Measurements from ENCODE around the gene LAD1. TPM values are rescaled to one million over a fixed set of nuclear protein-coding genes. Genes with fewer than 3 reads are reported as not detected.
A peak's percentile ranks its signal among the peaks of the same experiment; 100 is the strongest.

LAD1 gene
- polyA plus RNA-seq, 3 donors: not detected

DNA sequence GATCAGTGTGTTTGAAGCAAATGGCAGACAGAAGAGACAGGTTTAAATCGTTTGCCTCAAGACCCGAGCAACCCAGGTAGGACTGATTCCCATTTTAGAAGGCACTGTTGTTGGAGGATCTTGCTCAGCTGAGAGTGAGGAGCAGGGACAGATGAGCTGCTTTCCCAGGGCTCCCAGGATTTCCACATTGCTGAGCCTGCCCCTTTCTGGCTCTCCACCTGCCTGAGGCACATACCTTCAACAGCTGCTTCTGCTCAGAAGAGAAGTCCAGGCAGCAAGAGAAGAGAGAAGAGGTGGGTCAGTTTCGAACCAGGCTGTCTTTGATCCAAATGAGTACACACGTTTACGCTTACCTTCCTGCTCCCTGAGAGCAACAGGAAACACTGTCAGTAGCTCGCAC, 27.3 kb downstream of the LAD1 start:
- Mint-ChIP-seq H3K36me3 (no peaks in the 10 kb centered on the region), H3K27ac (no peak overlapping the region), H3K27me3 (ENCODE audit: low read depth in 3 of 3) (peaks cover 9 to 26% (median 16%) of the 10 kb centered on the region in 3 donors), H3K4me3 (no peak overlapping the region), H3K4me1 (no peaks in the 10 kb centered on the region), H3K9me3 (no peaks in the 10 kb centered on the region)
- Histone ChIP-seq H3K9ac (ENCODE audit: insufficient read depth, low read length, poor library complexity, severe bottlenecking) (no peak overlapping the region), H3K4me2 (replicated peaks; ENCODE audit: extremely low read depth, low read length, poor library complexity, severe bottlenecking) (no peak overlapping the region), H3K27me3 (ENCODE audit: control insufficient read depth in 2 of 2, insufficient read depth in 2 of 2, low read length in 2 of 2) (peaks cover 0 to 5% of the 10 kb centered on the region in 2 donors), H3K27ac (ENCODE audit: low read depth in 1 of 2, low read length in 2 of 2) (no peak overlapping the region), H3K4me3 (replicated peaks in 1 of 3; ENCODE audit: low read depth in 2 of 3, low read length in 3 of 3) (no peak overlapping the region), H3K4me1 (ENCODE audit: control insufficient read depth in 1 of 2, insufficient read depth in 2 of 2, low read length in 2 of 2) (no peaks in the 10 kb centered on the region), H4K20me1 (ENCODE audit: insufficient read depth, low read length) (no peaks in the 10 kb centered on the region), H3K79me2 (ENCODE audit: insufficient read depth, low read length) (no peaks in the 10 kb centered on the region), H3K9me3 (replicated peaks in 1 of 2; ENCODE audit: control insufficient read depth in 1 of 2, insufficient read depth in 1 of 2, low read length in 2 of 2) (no peaks in the 10 kb centered on the region), H2AFZ (ENCODE audit: insufficient read depth, low read depth, low read length, poor library complexity, severe bottlenecking) (no peak overlapping the region), H3K36me3 (replicated peaks in 1 of 2; ENCODE audit: control insufficient read depth in 1 of 2, insufficient read depth in 2 of 2, low read length in 2 of 2) (no peaks in the 10 kb centered on the region)
- intact Hi-C loops (cut with micrococcal nuclease): no loop called here
- TF ChIP-seq, protein P1, sequence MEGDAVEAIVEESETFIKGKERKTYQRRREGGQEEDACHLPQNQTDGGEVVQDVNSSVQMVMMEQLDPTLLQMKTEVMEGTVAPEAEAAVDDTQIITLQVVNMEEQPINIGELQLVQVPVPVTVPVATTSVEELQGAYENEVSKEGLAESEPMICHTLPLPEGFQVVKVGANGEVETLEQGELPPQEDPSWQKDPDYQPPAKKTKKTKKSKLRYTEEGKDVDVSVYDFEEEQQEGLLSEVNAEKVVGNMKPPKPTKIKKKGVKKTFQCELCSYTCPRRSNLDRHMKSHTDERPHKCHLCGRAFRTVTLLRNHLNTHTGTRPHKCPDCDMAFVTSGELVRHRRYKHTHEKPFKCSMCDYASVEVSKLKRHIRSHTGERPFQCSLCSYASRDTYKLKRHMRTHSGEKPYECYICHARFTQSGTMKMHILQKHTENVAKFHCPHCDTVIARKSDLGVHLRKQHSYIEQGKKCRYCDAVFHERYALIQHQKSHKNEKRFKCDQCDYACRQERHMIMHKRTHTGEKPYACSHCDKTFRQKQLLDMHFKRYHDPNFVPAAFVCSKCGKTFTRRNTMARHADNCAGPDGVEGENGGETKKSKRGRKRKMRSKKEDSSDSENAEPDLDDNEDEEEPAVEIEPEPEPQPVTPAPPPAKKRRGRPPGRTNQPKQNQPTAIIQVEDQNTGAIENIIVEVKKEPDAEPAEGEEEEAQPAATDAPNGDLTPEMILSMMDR (IDR thresholded peaks at IDR 0.05): no peak
- DNase-seq: no peak
- WGBS (ENCODE audit: insufficient coverage): 82% methylated on average over 5 of the region's 6 CpGs

DNA sequence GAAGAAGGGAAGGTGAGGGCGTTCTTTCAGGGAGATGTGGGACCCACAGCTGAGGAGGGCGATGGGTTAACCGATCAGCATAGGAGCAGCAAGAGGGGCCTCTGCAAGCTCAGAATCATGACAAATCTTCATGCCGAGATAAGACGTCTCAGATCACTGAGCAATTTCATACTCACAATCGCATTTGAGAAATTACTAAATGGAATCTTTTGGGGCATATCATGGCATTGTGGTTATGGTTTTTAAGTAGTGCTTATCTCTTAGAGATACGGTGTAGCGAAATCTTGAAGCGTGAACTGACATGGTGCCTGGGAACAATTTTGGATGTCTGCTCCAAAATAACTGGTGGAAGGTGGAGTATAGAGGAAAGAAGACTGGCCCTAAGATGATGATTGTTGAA, 27.8 kb downstream of the LAD1 start:
- TF ChIP-seq, protein P1 (IDR thresholded peaks at IDR 0.05): no peak
- Mint-ChIP-seq H3K4me1 (no peaks in the 10 kb centered on the region), H3K36me3 (no peaks in the 10 kb centered on the region), H3K9me3 (no peaks in the 10 kb centered on the region), H3K27me3 (ENCODE audit: low read depth in 3 of 3) (peaks cover 8 to 26% (median 20%) of the 10 kb centered on the region in 3 donors), H3K4me3 (no peak overlapping the region), H3K27ac (peak overlapping the region in 1 of 7 donors; percentile 25)
- 85% methylated on average over 6 of the region's 9 CpGs for WGBS (ENCODE audit: insufficient coverage)
- H3K4me2 ChIP-seq (replicated peaks; ENCODE audit: extremely low read depth, low read length, poor library complexity, severe bottlenecking): no peak overlapping the region
- H4K20me1 ChIP-seq (ENCODE audit: insufficient read depth, low read length): no peaks in the 10 kb centered on the region
- no peak overlapping the region for H2AFZ ChIP-seq (ENCODE audit: insufficient read depth, low read depth, low read length, poor library complexity, severe bottlenecking)
- no peaks in the 10 kb centered on the region for H3K4me1 ChIP-seq (ENCODE audit: control insufficient read depth in 1 of 2, insufficient read depth in 2 of 2, low read length in 2 of 2)
- H3K9ac ChIP-seq (ENCODE audit: insufficient read depth, low read length, poor library complexity, severe bottlenecking): no peak overlapping the region
- no peak overlapping the region for H3K27ac ChIP-seq (ENCODE audit: low read depth in 1 of 2, low read length in 2 of 2)
- H3K27me3 ChIP-seq (ENCODE audit: control insufficient read depth in 2 of 2, insufficient read depth in 2 of 2, low read length in 2 of 2): peaks cover 0 to 1% of the 10 kb centered on the region in 2 donors
- H3K9me3 ChIP-seq (replicated peaks in 1 of 2; ENCODE audit: control insufficient read depth in 1 of 2, insufficient read depth in 1 of 2, low read length in 2 of 2): no peaks in the 10 kb centered on the region
- no peaks in the 10 kb centered on the region for H3K79me2 ChIP-seq (ENCODE audit: insufficient read depth, low read length)
- DNase-seq: no peak
- intact Hi-C loops (cut with micrococcal nuclease): no loop called here
- no peaks in the 10 kb centered on the region for H3K36me3 ChIP-seq (replicated peaks in 1 of 2; ENCODE audit: control insufficient read depth in 1 of 2, insufficient read depth in 2 of 2, low read length in 2 of 2)
- H3K4me3 ChIP-seq (replicated peaks in 1 of 3; ENCODE audit: low read depth in 2 of 3, low read length in 3 of 3): no peak overlapping the region

All from CD14-positive monocyte (primary cell).